Ovary (tissue), 9 donors: ENCODE results near the gene CHCHD6. TPM values are rescaled to one million over a fixed set of nuclear protein-coding genes. Genes with fewer than 3 reads are reported as not detected.

Experiments used
- DNase-seq, 5 donors: peaks; one replicate each; pipeline ENCODE4 v3.0.0-alpha.2; 2019 to 2020
- H3K27ac ChIP-seq, 2 donors: fragments of 200-600 bp; one replicate each; pipeline versions ENCODE4 v1.5.1 to v1.8.0; 2019 to 2022
- H3K27me3 ChIP-seq: fragments of 200-600 bp; one replicate; pipeline ENCODE4 v1.8.0; 2022
- H3K36me3 ChIP-seq: fragments of 200-600 bp; sonication (generic); one replicate; pipeline ENCODE4 v1.5.1; 2019
- H3K4me1 ChIP-seq: one replicate; pipeline ENCODE4 v1.8.1; 2013; ENCODE audit warnings: mild to moderate bottlenecking, moderate library complexity; ENCODE audit not compliant: insufficient read depth
- H3K4me3 ChIP-seq: fragments of 200-600 bp; sonication (generic); one replicate; pipeline ENCODE4 v1.5.1; 2017
- H3K9me3 ChIP-seq, 2 donors: fragments of 200-600 bp in 1 of 2; sonication (generic) in 1 of 2; one replicate each; pipeline versions ENCODE4 v1.5.1 to v1.8.1; 2013 to 2019; ENCODE audit warnings: mild to moderate bottlenecking in 1 of 2, moderate library complexity in 1 of 2
- EP300 ChIP-seq: sonication (generic); formaldehyde crosslinking; IDR thresholded peaks from one replicate; pipeline ENCODE4 v1.6.1; 2017; ENCODE audit warnings: antibody characterized with exemption
- POLR2A ChIP-seq: fragments of 450-650 bp; IDR thresholded peaks from one replicate; pipeline ENCODE4 v1.6.1; 2017; ENCODE audit warnings: antibody characterized with exemption, mild to moderate bottlenecking, moderate library complexity
- WGBS, 3 donors: extraction: QIAGEN DNeasy Blood & Tissue Kit in 1 of 3; methylation state at CpG; one replicate each; pipeline versions ENCODE4 v1.1.5 to v1.1.7; 2013 to 2017; 5-methylcytosine and 5-hydroxymethylcytosine counted together
- intact Hi-C, 4 donors: fragments of 100-400 bp; cut with DNase I; formaldehyde crosslinking; loops; one replicate each; pipeline versions ENCODE4 v1.11.0 to v1.15.1; 2022 to 2023
- polyA plus RNA-seq, 2 donors: library from polyadenylated mRNA; stranded (reverse); fragments of 200-250 nt in 1 of 2; fragments of 350-450 nt in 1 of 2; fragmentation: Illumina TruSeq in 1 of 2; extraction: RNeasy Lipid Tissue Mini Kit (QIAGEN cat#74804) in 1 of 2; gene quantifications; one replicate each; pipeline ENCODE4 v1.2.3, GENCODE V29; 2013 to 2014
- total RNA-seq, 7 donors: library from RNA; depleted of rRNA in 2 of 7; stranded (reverse); fragments of >200 nt in 2 of 7; fragmentation: NEBNext Ultra II Directional in 3 of 7; extraction: Animal tissue kit (Norgen Biotek cat#: 25700) in 3 of 7; gene quantifications; one replicate each; pipeline versions ENCODE4 v1.1.0 to v1.2.4, GENCODE V29; 2016 to 2023
- TF ChIP-seq, protein P1 (sequence below), 3 donors: fragments of 450-650 bp in 2 of 3; fragments of 200-600 bp in 1 of 3; IDR thresholded peaks; one replicate each; pipeline versions ENCODE4 v1.5.1 to v1.8.0; 2016 to 2022; ENCODE audit warnings: antibody characterized with exemption in 3 of 3, mild to moderate bottlenecking in 1 of 3
- donor health status: DM: no; HTN: no; CAD: no; lungs with moderate emphysema.
- donor health status: DM: no; HTN: no; CAD: no.
- donor health status: Bipolar disorder and iron deficiency.
- donor health status: DM: yes; HTN: yes; CAD: no.
- donor health status: DM: no; HTN: no; CAD: no.
- donor health status: DM: yes; HTN: yes; CAD: no.

Gene CHCHD6
- total and polyA plus RNA-seq, 9 donors, result 8.5 to 24.6 (median 19.5) TPM

DNA sequence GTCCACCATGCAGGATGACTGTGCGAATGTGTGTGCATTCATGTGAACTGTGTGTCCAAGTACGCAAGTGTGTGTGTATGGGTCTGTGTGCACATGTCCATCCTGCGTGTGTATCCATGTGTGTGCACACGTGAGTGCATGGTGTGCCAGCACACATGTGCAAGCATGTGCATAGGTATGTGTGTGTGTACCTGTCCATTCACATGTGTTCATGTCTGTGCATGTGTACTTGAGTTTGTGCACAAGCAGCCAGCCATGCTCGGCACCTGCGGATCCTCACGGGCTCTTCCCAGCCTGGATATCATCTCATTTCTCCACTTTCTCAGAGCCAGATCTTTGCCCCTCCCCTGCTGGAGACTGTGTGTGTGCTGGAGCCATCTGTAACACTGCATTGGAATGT lies 260.2 kb downstream of the CHCHD6 start:
- Histone ChIP-seq H3K27me3 (no peaks in the 10 kb centered on the region), H3K4me3 (no peak overlapping the region), H3K27ac (no peak overlapping the region), H3K4me1 (peaks cover 21% of the 10 kb centered on the region), H3K36me3 (no peaks in the 10 kb centered on the region), H3K9me3 (no peaks in the 10 kb centered on the region)
- DNase-seq, result no peak
- TF ChIP-seq EP300, result no peak
- TF ChIP-seq, protein P1, sequence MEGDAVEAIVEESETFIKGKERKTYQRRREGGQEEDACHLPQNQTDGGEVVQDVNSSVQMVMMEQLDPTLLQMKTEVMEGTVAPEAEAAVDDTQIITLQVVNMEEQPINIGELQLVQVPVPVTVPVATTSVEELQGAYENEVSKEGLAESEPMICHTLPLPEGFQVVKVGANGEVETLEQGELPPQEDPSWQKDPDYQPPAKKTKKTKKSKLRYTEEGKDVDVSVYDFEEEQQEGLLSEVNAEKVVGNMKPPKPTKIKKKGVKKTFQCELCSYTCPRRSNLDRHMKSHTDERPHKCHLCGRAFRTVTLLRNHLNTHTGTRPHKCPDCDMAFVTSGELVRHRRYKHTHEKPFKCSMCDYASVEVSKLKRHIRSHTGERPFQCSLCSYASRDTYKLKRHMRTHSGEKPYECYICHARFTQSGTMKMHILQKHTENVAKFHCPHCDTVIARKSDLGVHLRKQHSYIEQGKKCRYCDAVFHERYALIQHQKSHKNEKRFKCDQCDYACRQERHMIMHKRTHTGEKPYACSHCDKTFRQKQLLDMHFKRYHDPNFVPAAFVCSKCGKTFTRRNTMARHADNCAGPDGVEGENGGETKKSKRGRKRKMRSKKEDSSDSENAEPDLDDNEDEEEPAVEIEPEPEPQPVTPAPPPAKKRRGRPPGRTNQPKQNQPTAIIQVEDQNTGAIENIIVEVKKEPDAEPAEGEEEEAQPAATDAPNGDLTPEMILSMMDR (IDR thresholded peaks at IDR 0.05), result no peak
- TF ChIP-seq POLR2A, result no peak
- intact Hi-C loops, result no loop called here
- WGBS, 3 donors, result 77 to 85% (median 81%) methylated on average over 7 of the region's 7 CpGs

DNA sequence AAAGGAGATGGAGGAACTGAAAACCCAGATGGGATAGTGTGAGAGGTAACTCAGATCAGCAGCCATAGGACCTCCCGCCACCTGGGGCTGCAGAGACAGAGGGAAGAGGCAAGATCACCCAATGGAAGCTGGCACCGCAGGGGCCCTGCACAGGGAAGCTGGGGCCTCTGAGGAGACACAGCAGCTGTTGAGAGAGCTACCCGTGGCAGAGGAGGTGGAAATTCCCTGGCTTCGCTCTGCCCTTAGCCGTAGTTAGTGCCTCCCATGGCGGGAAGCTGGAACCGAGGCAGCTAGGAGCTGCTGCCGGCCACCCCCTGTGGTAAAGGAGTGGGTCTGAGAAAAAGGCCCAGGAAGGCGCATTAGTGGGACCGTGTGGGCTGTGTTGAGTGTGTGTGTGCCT lies 260.9 kb downstream of the CHCHD6 start:
- no peak overlapping the region for H3K27ac ChIP-seq
- H3K27me3 ChIP-seq, result no peaks in the 10 kb centered on the region
- no peaks in the 10 kb centered on the region for H3K9me3 ChIP-seq
- no peak overlapping the region for H3K4me3 ChIP-seq
- TF ChIP-seq POLR2A (no peak), EP300 (no peak)
- TF ChIP-seq, protein P1 (IDR thresholded peaks at IDR 0.05), result no peak
- peaks cover 21% of the 10 kb centered on the region for H3K4me1 ChIP-seq
- peak in 1 of 5 donors; percentile 6 for DNase-seq
- H3K36me3 ChIP-seq, result no peaks in the 10 kb centered on the region
- 89 to 96% (median 94%) methylated on average over 10 of the region's 10 CpGs for WGBS, 3 donors
- intact Hi-C loops, result no loop called here

DNA sequence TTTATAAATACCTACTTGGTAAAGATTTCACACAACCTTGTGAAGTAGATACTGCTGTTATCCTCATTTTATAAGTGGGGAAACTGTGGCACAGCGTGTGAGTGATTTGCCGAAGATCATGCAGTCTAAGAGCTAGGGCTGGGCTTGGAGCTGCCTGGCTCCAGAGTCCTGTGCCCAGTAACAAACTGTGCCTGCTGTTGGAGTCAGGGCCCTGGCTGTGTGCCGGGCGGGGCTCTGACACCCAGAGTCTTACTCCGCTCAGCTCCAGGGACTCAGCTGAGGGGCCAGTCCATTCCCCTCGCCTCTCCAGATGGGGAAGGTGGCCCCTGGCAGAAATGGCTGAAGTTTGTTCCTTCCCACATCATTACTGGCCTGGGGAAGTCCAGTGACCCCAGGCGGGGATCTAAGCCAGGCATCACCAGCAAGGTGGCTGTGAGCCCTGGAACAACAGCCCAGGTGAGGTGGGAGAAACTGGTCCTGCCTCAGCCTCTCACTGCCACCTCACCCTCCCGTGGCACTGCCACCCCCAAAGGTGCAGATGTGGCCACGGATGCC lies 261.6 kb downstream of the CHCHD6 start:
- DNase-seq, result peak in 1 of 5 donors; percentile 9
- no peak for TF ChIP-seq POLR2A
- TF ChIP-seq, protein P1 (IDR thresholded peaks at IDR 0.05), result no peak
- no peaks in the 10 kb centered on the region for H3K36me3 ChIP-seq
- no peaks in the 10 kb centered on the region for H3K27me3 ChIP-seq
- 83 to 91% (median 90%) methylated on average over 8 to 9 of the region's 9 CpGs for WGBS, 3 donors
- H3K27ac ChIP-seq, result no peak overlapping the region
- H3K4me1 ChIP-seq, result peaks cover 18% of the 10 kb centered on the region
- intact Hi-C loops, result no loop called here
- no peak overlapping the region for H3K4me3 ChIP-seq
- H3K9me3 ChIP-seq, result no peaks in the 10 kb centered on the region

DNA sequence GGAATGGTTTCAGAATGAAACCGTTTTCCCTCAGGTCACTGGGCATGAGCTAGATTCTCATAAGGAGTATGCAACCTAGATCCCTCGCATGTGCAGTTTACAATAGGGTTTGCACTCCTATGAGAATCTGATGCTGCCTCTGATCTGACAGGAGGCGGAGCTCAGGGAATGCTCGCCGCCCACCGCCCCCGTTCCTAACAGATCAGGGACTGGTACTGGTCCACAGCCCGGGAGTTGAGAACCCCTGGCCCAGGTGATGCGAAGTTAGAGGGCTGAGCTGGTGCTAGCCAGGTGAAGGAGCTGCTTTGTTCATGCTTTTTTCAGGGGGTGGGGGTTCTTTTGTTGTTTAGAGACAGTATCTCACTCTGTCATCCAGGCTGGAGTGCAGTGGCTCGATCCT lies 263.3 kb downstream of the CHCHD6 start:
- Histone ChIP-seq H3K9me3 (no peaks in the 10 kb centered on the region), H3K36me3 (no peaks in the 10 kb centered on the region), H3K4me3 (no peak overlapping the region), H3K4me1 (peaks cover 5% of the 10 kb centered on the region), H3K27ac (no peak overlapping the region), H3K27me3 (no peaks in the 10 kb centered on the region)
- TF ChIP-seq, protein P1 (IDR thresholded peaks at IDR 0.05), result no peak
- TF ChIP-seq EP300 (no peak), POLR2A (no peak)
- intact Hi-C loops, result no loop called here
- 83 to 90% (median 88%) methylated on average over 10 of the region's 10 CpGs for WGBS, 3 donors
- no peak for DNase-seq
